Left ventricle myocardium superior (tissue), 1 donor: ENCODE data around the gene NKX2-2. TPM values are rescaled to one million over a fixed set of nuclear protein-coding genes. Genes with fewer than 3 reads are reported as not detected.

ENCODE experiments used
- ATAC-seq: fragments of 200-7000 bp; cut with Tn5 transposase; one replicate; pipeline ENCODE4 v1.9.1; 2020; ENCODE audit warnings: mild to moderate bottlenecking, moderate library complexity
- DNase-seq: peaks from one replicate; pipeline ENCODE4 v3.0.0-alpha.2; 2020
- intact Hi-C: fragments of 100-400 bp; cut with micrococcal nuclease; formaldehyde crosslinking; loops from one replicate; pipeline ENCODE4 v1.11.0; 2022
- total RNA-seq: library from RNA; stranded (reverse); fragmentation: NEBNext Ultra II Directional; extraction: Animal tissue kit (Norgen Biotek cat#: 25700); gene quantifications from one replicate; pipeline ENCODE4 v1.2.1, GENCODE V29; 2021
- donor health status: DM: no; HTN: yes; CAD: no; lungs with severe emphysema.

Gene NKX2-2
- total RNA-seq, 1 donor from 2014 or later, result not detected

DNA sequence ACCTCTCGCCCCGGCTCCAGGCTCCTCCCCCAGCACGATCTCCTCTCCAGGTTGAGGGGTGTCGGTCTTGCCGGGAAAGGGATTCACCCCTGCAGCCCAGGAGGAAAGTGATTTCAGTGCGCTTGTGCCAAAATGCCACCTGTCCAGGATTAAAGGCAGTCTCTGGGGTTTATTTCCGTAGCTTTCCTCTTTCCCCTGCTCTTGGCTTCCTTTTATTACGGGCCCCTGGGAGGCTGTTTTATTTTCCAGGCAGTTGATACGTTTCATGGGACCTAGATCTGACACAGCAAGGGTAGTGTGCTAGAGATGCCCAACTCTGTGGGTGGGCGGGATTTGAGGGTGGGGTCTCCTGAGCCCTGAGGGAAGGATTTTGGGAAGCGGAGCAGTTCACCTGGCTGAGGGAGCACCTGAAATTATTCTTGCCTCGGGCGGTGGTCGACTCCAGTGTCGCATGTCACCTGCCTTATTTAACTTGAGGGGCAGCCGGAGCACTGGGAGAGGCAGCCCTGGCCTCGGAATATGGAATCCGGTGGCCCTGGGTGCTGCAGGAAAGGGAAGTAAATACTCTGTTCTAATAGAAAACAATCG is 9.5 kb upstream of the NKX2-2 start:
- ATAC-seq, result no peak
- DNase-seq, result no peak
- intact Hi-C loops, result no loop called here

DNA sequence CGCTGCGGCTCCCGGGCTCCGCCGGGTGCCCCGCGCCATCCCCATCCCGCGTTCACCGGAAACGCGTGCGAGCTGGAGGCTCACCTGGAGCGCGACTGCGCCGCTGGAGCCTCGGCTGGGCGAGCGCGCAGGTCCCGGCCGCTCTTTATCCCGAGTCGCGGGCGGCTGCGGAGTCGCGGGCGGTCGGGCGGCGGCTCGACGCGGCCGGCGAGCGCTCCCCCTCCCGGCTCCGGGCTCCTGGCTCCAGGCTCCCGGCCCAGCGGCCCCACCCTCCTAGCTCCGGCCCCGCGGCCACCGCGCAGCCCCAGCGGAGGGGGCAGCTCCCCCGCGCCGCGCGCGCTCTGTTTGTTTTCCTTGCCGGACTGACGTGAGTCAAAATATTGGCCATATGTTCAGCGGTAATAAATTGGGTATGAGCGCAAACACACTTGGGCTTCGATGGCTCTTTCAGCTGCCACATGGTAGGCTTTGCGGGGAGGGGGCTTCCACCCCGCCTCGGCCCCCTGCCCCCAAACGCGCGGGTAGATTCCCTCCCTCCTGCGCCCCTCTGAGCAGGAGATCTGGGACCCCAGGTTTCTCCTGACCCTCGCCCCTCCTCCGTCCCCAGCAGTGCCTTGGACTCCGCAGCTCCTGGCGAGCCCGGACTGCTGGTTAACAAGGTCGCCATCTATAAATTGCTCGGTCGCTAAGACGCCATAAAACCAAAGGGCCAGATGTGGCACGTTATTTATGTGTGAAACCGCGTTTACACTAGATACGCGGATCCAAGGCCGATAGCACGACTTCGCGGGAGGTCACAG is 8.8 kb upstream of the NKX2-2 start:
- DNase-seq, result no peak
- intact Hi-C loops, result no loop called here
- ATAC-seq, result no peak

DNA sequence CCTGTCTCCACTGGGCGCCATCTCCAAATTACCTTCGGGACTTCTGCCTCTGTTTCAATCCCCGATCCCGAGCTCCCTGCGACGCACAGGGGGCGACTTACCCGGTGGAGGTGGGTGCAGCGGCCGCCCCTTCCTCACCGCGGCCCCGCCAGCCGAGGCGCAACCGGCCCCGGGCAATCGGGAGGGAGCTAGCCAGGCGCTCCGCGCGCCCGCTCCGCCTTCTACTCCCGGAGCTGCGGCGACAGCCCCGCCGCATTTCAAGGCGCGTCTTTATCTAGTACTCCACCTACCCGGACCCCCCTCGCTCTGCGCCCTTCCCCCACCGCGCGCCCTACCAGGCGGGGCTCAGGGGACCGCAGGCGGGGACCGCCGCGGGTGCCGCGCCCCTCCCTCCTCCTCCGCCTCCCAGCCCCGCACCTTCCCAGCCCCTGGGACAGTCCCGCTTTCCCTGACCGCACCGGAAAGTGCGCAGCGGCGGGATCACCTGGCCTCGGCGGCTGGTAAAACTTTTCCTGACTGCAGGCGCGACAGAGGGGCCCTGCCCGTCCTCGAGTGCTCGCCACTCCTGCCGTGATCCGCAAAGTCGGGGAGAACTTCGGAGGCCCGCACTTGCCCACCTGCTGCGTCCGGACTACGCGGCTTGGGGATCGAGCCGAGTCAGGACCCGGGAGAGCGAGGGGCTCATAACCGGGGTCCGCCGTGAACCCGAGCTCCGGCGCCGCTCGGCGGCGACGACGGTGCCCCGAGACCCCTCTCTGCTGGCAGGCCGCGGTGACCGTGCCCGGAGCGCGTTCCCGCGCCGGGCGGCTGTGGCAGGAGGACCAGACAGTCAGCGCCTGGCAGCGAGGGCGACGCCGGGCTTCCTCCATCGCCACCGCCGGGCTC is 8.0 kb upstream of the NKX2-2 start:
- DNase-seq, result no peak
- intact Hi-C loops, result no loop called here
- ATAC-seq, result no peak

DNA sequence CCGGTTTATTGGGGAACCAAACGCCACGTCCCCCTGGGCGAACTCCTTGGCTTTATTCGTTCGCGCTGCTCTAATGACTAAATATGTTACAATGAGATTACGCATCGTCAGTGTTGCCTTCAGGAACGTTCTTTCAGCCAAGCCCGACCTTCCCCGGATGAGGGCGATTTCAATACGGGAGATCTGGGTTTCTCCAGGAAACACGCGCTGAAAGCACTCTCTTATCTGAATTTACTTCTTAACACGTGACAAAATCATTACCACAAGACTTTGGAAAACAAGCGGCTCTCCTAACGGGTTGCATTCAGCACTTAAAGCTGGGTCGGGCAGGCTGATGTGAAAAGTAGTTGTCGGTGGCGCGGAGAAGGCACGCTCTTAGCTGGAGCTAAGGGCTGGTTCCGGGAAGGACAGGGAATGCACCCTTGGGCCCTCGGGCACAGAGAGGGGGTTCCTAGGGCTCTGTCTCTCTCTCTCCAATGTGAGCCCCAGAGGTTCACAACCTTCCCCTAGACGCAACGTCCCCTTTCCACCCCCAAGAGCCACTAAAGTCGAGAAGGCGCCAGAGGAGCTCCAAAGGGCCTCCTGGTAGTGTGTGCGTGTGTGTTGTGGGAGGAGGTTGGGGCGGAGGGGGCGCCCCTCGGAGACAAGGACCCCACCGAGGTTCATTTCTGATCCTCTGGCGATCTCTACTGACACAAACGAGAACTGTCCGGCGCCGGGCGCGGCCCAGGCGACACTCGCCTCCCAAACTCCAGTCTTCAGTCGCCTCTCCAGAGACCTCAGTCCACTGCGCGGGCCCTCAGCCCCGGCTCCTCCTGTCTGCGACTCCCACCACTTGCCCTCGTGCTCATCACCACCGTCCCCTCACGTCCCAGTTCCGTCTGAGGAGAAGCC is 7.1 kb upstream of the NKX2-2 start:
- no peak for ATAC-seq
- no peak for DNase-seq

DNA sequence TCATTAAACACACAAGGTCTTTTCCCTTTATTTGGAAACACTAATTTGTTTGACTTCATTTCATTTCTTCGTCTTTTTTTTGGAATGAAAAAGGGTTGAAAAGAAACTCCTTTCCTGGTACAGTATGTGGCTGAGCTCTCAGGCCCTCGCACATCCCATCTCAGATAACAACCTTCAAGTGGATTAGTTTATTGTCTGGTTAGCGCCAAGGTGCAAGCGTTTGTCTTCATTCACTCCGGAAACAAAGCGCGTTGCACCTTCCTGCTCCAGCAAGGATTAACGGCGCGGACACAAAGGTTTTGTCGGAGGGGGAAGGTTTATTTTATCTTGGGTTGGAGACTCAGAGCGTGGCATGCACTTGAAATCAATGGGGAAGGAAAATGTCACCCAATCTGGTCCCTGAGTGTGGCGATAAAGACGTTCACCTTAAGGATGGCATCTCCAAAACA is 5.3 kb upstream of the NKX2-2 start:
- ATAC-seq (no peak), DNase-seq (no peak)
- intact Hi-C loops, result no loop called here

More for the DNA sequence above, 7.1 kb upstream of the NKX2-2 start:
- intact Hi-C loops, result no loop called here

DNA sequence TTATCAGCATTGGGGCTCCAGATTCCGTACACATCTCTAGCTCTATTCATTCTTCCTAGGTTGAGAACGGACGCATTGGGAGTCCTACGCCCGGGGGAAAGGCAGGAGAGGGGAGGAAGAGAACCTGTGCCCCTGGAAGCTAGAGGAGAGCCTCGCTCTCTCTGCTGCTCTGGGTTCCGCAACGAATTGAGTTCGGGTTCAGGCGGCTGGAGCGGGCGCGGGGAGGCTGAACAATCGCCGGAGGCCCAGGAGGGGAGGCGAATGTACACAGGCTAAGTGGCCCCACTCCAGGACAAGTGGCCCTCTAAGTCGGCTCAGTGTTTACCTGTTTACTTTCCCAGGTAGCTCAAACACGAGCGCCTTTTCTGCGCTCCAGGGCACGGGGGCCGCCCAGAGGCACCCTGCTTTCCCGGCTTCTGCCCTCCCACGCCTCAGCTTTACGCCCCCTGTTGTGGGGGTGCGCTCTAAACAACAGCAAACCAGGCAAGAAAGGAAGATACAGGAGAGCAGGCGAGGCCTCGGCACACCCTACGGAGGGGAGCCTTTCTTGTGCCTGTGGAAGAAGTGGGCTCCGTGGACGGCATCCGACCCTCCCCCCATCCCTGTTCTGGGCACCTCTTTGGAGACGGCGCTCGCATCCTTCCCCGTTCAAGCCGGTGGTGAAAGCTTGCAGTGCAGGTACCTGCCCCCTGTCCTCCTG is 4.6 kb upstream of the NKX2-2 start:
- ATAC-seq (no peak), DNase-seq (no peak)
- intact Hi-C loops, result no loop called here

DNA sequence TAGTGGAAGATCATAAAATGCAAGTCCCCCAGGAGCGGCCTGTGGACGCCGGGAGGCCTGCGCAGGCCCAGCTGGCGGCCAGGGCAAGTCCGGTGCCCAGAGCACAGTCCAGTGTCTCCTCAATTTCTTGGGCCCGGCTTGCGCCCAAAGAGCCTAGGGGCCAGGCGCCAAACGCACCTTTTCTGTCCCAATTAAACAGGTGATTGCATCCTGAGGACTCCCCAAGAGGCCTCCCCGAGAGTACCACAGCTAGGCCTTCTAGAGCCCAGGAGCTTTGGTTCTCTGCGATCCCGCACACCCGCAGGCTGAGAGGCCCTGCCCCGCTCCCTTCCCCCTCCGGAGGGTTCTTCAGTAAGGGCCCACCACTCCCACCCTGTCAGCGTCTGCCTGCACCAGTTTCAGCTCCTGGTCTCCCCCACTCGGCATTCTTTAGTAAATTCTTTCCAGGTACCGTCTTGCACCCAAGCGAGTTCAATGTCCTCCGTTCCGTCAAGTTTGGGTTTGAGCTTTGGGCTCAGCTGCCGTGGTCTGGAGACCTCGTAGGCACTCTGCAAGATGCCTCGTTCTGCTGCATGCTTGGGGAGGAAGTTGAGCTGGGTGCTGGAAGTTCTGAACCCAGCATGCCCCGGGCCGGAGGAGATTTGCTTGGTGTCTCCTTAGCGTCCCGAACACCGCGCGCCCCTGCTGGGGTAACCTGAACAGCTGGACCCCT is 3.9 kb upstream of the NKX2-2 start:
- ATAC-seq (no peak), DNase-seq (no peak)
- intact Hi-C loops, result no loop called here

DNA sequence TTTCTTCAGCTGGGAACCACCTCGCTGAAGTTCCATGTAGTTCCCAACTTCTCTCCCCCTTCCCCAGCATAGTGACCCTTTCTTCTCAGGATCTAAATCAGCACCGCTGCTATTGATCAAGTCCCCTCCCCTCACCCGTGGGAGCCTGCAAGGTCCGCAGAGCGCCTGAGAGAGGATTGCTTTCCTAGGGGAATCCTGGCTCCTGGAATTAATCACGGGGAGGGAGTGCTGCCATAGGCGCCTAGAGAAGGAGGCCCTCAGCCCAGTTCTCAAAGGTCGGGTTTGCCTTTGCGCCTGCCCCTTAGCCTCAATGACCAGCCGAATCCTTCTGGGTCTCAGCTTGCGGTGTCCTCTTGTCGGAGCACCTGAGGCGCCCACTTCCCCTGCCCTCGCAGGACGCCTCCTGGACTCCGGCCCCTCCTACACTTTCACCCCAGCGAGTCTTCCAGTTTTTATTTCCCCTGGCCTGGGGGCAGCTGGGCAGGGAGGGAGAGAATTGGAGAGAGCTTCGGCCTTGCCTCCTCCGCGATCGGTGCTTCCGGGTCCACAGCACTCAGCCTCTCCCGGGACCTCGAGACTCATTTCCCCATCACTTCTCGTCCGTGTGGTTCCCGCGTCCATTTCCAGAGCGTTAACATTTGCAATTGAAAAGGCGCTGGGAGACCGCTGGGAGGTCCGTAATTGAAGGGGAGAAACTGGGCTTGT is 3.1 kb upstream of the NKX2-2 start:
- intact Hi-C loops, result no loop called here
- no peak for DNase-seq
- ATAC-seq, result no peak

DNA sequence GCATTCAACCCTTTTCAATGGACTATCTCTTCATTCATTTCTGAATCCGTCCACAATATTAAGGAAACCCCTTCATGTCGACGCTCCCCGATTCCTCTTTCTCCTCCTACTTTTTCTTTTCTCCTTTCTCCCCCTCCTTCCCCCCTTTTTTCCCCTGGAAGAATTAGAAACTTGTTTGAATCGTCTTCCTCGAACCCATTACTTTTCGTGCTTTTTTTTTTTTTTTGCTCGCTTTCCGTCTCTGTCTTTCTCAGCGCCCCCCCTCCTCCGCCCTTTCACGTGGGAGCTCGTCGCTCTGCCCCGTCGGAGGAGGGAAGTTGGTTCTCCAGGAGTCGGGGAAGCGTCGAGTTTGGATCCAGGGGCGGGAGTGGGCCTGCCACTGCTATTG is 2.3 kb upstream of the NKX2-2 start:
- no peak for DNase-seq
- no peak for ATAC-seq
- intact Hi-C loops, result no loop called here

DNA sequence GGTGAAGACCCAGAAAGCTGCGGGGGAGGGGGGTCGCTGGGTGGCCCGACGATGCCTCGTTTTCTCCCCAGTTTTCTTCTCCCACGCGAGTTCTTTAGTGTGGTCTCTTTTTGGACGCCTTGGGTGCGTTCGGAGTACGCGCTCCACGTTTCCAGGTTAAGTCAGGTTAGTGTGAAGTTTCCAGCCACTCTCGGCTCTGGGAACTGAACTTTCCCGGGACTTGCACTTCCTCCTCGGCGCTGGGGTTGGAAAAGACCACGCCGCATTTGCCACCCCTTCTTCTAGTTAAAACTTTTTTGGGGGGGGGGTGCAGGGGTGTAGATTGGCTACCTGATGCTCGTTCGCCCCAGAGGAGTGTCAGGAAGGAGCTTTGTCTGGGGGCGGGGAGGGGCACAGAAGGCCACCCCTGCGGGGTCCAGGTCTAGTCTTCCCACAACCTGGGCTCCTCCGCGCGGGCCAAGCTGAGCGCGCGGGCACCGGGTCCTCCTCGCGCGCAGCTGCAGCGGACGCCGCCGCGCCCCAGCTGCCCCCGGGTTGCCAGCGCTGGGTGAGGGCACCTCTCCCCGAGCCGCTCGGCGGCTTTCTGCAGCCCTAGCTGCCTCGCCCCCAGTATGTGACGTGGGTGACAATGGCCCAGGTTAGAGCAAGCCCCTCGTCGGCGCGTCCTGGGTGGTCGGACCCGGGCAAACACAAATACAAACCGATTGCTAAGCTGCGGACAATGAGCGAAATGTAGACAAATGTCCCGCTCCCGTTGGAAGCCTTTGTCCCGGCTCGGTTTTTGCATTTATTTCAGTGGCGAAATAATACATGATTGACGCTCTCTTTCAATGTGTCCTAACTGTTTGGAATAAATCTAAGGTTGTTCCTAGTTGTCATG is 1.7 kb upstream of the NKX2-2 start:
- ATAC-seq, result no peak
- intact Hi-C loops, result no loop called here

DNA sequence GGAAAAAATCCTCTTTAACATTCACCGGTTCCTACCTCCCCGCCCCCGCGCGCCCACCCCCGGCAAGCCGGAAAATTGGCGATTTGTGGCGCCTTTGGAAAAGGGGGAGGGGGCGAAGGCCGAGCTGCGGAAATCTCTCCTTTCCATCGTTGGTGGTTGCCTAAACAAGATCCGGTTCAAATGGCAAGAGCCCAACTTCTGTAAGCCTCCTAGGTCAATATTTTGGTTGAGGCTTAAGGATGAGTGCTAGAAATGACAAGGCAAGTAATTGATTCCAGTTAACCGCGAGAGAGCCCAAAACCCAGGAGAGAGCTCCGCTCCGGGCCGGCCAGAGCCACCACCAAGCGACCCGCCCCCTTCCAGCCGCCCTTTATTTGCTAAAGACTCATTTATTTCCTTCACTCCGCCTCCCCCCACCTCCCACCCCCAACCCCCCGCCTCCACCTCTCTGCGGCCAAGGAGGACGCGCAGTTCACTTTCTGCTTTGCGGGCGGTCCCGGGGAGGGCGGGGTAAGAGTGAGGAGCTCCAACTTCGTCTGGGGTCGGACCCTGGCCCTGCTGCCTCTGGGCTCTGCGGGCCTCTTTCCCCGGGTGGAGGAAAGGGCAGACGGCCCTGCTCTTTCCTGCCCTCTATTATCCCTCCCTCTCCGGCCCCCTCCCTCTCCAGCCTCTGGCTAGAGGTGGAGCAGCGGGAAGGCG is 838 bp upstream of the NKX2-2 start:
- intact Hi-C loops, result no loop called here
- no peak for DNase-seq
- no peak for ATAC-seq

More for the DNA sequence above, 1.7 kb upstream of the NKX2-2 start:
- DNase-seq, result no peak

DNA sequence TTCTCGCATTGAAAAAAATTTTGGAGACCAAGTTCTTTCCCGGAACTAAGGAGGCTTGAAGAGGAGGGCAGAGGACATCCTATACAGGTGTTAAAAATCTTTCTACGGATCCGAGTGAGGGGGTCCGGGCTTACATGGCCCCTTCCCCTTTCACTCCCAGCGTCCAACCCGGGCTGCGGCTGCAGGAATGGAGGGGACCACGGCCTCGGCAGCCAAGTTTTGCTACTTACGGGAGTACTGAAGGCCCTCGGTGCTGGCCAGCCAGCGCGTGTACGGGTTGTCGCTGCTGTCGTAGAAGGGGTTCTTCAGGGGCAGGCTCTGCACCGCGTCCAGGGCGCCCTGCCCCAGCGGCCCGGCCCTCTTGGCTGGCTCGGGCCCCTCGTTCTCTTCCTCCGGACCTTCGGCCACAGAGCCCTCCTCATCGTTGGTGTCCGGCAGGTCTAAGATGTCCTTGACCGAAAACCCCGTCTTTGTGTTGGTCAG is 642 bp downstream of the NKX2-2 start:
- ATAC-seq (no peak), DNase-seq (no peak)
- intact Hi-C loops, result no loop called here

DNA sequence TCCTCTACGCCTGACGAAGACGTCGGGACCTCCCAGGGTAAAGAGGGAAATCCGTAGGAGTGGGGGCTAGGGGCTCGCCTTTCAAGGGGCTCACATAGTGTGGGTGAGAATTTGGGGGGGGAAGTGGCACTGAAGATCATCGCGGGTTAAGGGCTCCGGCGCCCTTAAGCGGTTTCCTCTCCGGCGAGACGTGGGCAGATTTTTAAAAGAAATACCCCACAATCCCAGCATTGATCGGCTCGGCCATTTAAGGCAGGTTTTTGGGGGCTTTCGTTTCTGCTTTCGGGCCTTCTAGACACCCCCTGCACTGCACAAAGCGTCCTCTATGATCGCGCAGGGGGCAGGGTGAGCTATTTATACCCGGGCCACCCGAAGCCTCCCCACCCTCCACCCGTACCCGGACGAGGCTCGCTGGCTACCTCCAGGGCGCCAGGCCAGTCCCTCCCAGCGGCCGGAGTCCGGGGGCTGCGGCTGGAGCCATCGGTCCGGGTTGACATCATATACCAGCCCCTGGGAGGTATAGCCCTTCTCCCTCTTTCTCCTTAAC is 1.2 kb downstream of the NKX2-2 start:
- no peak for ATAC-seq
- intact Hi-C loops, result no loop called here
- DNase-seq, result no peak

DNA sequence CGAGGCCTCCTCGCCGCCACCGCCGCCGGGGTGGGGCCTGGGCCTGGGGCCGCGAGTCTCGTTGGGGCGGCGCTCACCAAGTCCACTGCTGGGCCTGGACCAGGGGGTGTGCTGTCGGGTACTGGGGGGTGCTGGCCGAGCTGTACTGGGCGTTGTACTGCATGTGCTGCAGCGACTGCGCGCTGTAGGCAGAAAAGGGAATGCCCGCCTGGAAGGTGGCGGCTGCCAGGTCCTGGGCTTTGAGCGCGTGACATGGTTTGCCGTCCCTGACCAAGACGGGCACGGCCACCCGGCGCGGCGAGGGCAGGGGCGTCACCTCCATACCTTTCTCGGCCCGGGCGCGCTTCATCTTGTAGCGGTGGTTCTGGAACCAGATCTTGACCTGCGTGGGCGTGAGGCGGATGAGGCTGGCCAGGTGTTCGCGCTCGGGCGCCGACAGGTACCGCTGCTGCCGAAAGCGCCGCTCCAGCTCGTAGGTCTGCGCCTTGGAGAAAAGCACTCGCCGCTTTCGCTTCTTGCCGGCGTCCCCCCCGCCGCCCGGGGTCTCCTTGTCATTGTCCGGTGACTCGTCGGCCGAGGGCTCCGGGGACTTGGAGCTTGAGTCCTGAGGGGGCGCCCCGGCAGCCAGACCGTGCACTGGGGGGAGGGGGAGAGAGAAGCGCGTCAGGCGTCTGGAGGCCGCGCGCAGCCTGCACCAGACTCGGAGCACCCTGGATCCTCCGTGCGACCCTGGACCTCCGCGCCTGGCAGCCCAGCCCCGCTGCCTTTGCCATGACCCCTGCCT is 1.8 kb downstream of the NKX2-2 start:
- intact Hi-C loops, result no loop called here
- DNase-seq (no peak), ATAC-seq (no peak)

DNA sequence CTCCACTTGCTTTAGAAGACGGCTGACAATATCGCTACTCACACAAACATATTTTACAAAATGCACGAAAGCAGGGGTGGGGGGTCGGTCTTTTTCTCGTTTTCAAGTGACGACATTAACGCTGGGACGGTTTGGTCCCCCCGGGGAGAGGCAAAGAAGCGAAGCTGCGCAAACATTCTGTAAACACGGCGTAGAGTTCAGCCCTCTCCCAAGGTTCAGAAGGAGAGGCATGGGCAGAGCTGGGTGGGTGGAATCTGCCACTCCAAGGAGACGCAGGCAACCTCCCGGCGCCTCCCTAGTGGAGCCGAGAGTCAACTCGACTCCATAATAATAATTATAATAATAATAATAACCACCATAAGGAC is 2.4 kb downstream of the NKX2-2 start:
- intact Hi-C loops, result no loop called here
- DNase-seq (no peak), ATAC-seq (no peak)
